ENCODE measurements around the gene ASB8. TPM values are rescaled to one million over a fixed set of nuclear protein-coding genes. Genes with fewer than 3 reads are reported as not detected.
A peak's percentile ranks its signal among the peaks of the same experiment; 100 is the strongest.

ASB8 gene
- total and polyA plus RNA-seq, 9 of the 15 experiments (the other 6 are each of a cell fraction or from before 2014, with no cell fraction given), result 13.3 to 29.0 (median 19.6) TPM

- TF ChIP-seq MGA (IDR thresholded peaks at IDR 0.05) (peak; percentile 97), ZNF280B (CRISPR knock-in tag; IDR thresholded peaks at IDR 0.05) (no peak), ZSCAN29 (IDR thresholded peaks at IDR 0.05) (no peak), POLR2B (IDR thresholded peaks at IDR 0.05; ENCODE audit: low read depth, partially characterized antibody) (peak; percentile 93), HMGXB4 (CRISPR knock-in tag; IDR thresholded peaks at IDR 0.05) (no peak; the same call in 1 of the 2 replicates), VEZF1 (CRISPR knock-in tag; IDR thresholded peaks at IDR 0.05) (no peak)
These were observed 40.8 kb upstream of the ASB8 start (continued) for GRCh38 chr12:48197971-48198671.
